C4-2B (cell line): Measurements from ENCODE around the gene NAGPA.

ENCODE experiments used
- CTCF ChIP-seq: fragments of 450-650 bp; conservative IDR thresholded peaks from 2 replicates; pipeline ENCODE4 v1.5.1; 2017; ENCODE audit warnings: mild to moderate bottlenecking
- ZFX ChIP-seq: fragments of 450-650 bp; IDR thresholded peaks from 2 replicates; pipeline ENCODE4 v1.6.1; 2017

GRCh38 chr16:5002699-5003143 is 31.0 kb downstream of the NAGPA start:
- TF ChIP-seq CTCF: no peak
- TF ChIP-seq ZFX: no peak
